ENCODE data around the gene WASF3. TPM values are rescaled to one million over a fixed set of nuclear protein-coding genes. Genes with fewer than 3 reads are reported as not detected.

The WASF3 gene
- polyA plus RNA-seq, 3 donors: not detected

DNA sequence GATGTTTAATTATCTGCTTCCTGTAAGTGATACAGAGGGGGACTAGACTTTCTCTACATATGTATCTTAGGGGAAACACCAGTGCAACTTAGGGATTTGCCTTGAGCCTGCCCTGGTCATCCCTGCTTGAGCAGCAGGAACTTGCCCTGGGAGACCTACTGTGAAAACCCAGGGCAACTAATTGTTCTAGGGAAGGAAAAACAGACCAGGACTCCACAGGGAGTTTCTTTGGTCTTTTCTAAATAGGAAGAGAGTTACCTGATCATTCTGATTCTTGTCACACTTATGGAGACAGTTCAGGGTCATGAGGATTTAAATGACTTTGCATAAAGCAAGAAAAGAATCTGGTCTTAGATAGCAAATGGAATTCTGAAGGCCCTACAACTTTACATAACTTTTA lies 89.1 kb downstream of the WASF3 start:
- intact Hi-C loops (cut with micrococcal nuclease): no loop called here
- H3K36me3 Mint-ChIP-seq: peaks cover 0 to 2% of the 10 kb centered on the region in 2 donors
- no peak overlapping the region for H2AFZ ChIP-seq (ENCODE audit: insufficient read depth, low read depth, low read length, poor library complexity, severe bottlenecking)
- H3K4me1 ChIP-seq (ENCODE audit: control insufficient read depth in 1 of 2, insufficient read depth in 2 of 2, low read length in 2 of 2): no peaks in the 10 kb centered on the region
- H3K27me3 Mint-ChIP-seq (ENCODE audit: low read depth in 3 of 3): peaks cover 0 to 2% (median 1%) of the 10 kb centered on the region in 3 donors
- H3K4me2 ChIP-seq (replicated peaks; ENCODE audit: extremely low read depth, low read length, poor library complexity, severe bottlenecking): no peak overlapping the region
- H3K4me3 Mint-ChIP-seq: no peak overlapping the region
- H3K4me1 Mint-ChIP-seq: no peaks in the 10 kb centered on the region
- H3K36me3 ChIP-seq (replicated peaks in 1 of 2; ENCODE audit: control insufficient read depth in 1 of 2, insufficient read depth in 2 of 2, low read length in 2 of 2): no peaks in the 10 kb centered on the region
- H3K79me2 ChIP-seq (ENCODE audit: insufficient read depth, low read length): no peaks in the 10 kb centered on the region
- DNase-seq: no peak
- no peaks in the 10 kb centered on the region for H3K27me3 ChIP-seq (ENCODE audit: control insufficient read depth in 2 of 2, insufficient read depth in 2 of 2, low read length in 2 of 2)
- peaks cover 6 to 18% (median 15%) of the 10 kb centered on the region in 7 donors for H3K9me3 Mint-ChIP-seq
- TF ChIP-seq, protein P1, sequence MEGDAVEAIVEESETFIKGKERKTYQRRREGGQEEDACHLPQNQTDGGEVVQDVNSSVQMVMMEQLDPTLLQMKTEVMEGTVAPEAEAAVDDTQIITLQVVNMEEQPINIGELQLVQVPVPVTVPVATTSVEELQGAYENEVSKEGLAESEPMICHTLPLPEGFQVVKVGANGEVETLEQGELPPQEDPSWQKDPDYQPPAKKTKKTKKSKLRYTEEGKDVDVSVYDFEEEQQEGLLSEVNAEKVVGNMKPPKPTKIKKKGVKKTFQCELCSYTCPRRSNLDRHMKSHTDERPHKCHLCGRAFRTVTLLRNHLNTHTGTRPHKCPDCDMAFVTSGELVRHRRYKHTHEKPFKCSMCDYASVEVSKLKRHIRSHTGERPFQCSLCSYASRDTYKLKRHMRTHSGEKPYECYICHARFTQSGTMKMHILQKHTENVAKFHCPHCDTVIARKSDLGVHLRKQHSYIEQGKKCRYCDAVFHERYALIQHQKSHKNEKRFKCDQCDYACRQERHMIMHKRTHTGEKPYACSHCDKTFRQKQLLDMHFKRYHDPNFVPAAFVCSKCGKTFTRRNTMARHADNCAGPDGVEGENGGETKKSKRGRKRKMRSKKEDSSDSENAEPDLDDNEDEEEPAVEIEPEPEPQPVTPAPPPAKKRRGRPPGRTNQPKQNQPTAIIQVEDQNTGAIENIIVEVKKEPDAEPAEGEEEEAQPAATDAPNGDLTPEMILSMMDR (IDR thresholded peaks at IDR 0.05): no peak
- H3K9me3 ChIP-seq (replicated peaks in 1 of 2; ENCODE audit: control insufficient read depth in 1 of 2, insufficient read depth in 1 of 2, low read length in 2 of 2): peaks cover 16 to 17% of the 10 kb centered on the region in 2 donors
- no peaks in the 10 kb centered on the region for H4K20me1 ChIP-seq (ENCODE audit: insufficient read depth, low read length)
- no peak overlapping the region for H3K4me3 ChIP-seq (replicated peaks in 1 of 3; ENCODE audit: low read depth in 2 of 3, low read length in 3 of 3)
- no peak overlapping the region for H3K27ac Mint-ChIP-seq
- no peak overlapping the region for H3K9ac ChIP-seq (ENCODE audit: insufficient read depth, low read length, poor library complexity, severe bottlenecking)
- no peak overlapping the region for H3K27ac ChIP-seq (ENCODE audit: low read depth in 1 of 2, low read length in 2 of 2)

DNA sequence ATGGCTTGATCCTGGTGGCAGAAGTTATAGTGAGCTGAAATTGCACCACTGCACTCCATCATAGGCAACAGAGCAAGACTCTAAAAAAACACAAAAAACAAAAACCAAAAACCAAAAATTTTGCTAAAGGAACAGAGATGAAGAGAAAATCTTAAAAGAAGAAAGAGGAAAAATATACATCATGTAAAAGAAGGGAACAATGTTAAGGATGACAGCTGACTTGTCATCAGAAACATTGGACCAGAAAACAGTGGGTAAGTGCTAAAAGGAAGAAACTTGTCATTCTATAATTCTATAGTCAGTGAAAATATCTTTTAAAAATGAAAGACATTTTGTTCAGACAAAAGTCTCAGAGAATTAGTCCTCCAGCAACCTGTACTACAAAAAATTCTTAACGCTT lies 93.8 kb downstream of the WASF3 start:
- no peaks in the 10 kb centered on the region for H4K20me1 ChIP-seq (ENCODE audit: insufficient read depth, low read length)
- H3K27ac ChIP-seq (ENCODE audit: low read depth in 1 of 2, low read length in 2 of 2): no peak overlapping the region
- no peak overlapping the region for H3K27ac Mint-ChIP-seq
- no peak overlapping the region for H3K4me2 ChIP-seq (replicated peaks; ENCODE audit: extremely low read depth, low read length, poor library complexity, severe bottlenecking)
- no peak overlapping the region for H3K4me3 Mint-ChIP-seq
- WGBS (ENCODE audit: insufficient coverage): no CpG with 5 or more reads among the region's 1 CpG
- H3K4me1 Mint-ChIP-seq: no peaks in the 10 kb centered on the region
- H3K36me3 Mint-ChIP-seq: peaks cover 0 to 2% of the 10 kb centered on the region in 2 donors
- intact Hi-C loops (cut with micrococcal nuclease): no loop called here
- peaks cover 5 to 22% (median 9%) of the 10 kb centered on the region in 7 donors for H3K9me3 Mint-ChIP-seq
- peaks cover 13 to 16% of the 10 kb centered on the region in 2 donors for H3K9me3 ChIP-seq (replicated peaks in 1 of 2; ENCODE audit: control insufficient read depth in 1 of 2, insufficient read depth in 1 of 2, low read length in 2 of 2)
- no peaks in the 10 kb centered on the region for H3K27me3 ChIP-seq (ENCODE audit: control insufficient read depth in 2 of 2, insufficient read depth in 2 of 2, low read length in 2 of 2)
- peaks cover 0 to 2% (median 0%) of the 10 kb centered on the region in 3 donors for H3K27me3 Mint-ChIP-seq (ENCODE audit: low read depth in 3 of 3)
- no peak overlapping the region for H3K4me3 ChIP-seq (replicated peaks in 1 of 3; ENCODE audit: low read depth in 2 of 3, low read length in 3 of 3)
- no peak for DNase-seq
- H3K9ac ChIP-seq (ENCODE audit: insufficient read depth, low read length, poor library complexity, severe bottlenecking): no peak overlapping the region
- H3K36me3 ChIP-seq (replicated peaks in 1 of 2; ENCODE audit: control insufficient read depth in 1 of 2, insufficient read depth in 2 of 2, low read length in 2 of 2): no peaks in the 10 kb centered on the region
- TF ChIP-seq, protein P1 (IDR thresholded peaks at IDR 0.05): no peak
- H2AFZ ChIP-seq (ENCODE audit: insufficient read depth, low read depth, low read length, poor library complexity, severe bottlenecking): no peak overlapping the region
- no peaks in the 10 kb centered on the region for H3K4me1 ChIP-seq (ENCODE audit: control insufficient read depth in 1 of 2, insufficient read depth in 2 of 2, low read length in 2 of 2)
- no peaks in the 10 kb centered on the region for H3K79me2 ChIP-seq (ENCODE audit: insufficient read depth, low read length)

All from CD14-positive monocyte (primary cell).